ENCODE measurements around the gene AGPAT2.
A peak's percentile ranks its signal among the peaks of the same experiment; 100 is the strongest.

AGPAT2 gene

DNA sequence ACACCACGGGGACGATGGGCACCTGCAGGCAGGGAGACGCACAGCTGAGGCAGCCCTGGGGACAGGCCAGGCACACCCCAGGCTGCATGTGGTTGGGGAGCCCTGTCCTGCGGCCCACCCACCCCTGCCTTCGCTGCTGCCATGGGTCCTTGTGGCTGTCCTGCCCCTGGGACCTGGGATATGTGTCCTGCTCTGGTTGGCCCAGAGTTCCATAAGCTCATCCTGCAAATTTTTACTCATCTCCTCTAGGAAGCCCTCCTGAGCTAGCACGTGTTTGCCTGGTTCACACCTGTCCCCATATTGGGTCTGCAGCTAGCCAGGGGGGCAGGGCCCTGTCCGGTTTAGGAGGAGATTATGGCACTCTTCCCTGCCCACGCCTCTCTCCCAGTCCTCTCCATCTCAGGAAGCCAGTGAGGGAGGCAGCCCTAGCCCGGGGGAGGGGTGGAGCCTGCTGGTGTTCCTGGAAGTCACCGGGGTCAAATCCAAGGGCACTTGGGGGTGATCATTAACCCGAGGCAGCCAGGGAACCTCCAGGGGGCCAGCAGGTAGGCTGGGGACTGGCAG is 12.4 kb downstream of the AGPAT2 start:
- DNase-seq (ENCODE audit: extremely low read depth, low read depth), result no peak
- TF ChIP-seq, protein P1, sequence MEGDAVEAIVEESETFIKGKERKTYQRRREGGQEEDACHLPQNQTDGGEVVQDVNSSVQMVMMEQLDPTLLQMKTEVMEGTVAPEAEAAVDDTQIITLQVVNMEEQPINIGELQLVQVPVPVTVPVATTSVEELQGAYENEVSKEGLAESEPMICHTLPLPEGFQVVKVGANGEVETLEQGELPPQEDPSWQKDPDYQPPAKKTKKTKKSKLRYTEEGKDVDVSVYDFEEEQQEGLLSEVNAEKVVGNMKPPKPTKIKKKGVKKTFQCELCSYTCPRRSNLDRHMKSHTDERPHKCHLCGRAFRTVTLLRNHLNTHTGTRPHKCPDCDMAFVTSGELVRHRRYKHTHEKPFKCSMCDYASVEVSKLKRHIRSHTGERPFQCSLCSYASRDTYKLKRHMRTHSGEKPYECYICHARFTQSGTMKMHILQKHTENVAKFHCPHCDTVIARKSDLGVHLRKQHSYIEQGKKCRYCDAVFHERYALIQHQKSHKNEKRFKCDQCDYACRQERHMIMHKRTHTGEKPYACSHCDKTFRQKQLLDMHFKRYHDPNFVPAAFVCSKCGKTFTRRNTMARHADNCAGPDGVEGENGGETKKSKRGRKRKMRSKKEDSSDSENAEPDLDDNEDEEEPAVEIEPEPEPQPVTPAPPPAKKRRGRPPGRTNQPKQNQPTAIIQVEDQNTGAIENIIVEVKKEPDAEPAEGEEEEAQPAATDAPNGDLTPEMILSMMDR (IDR thresholded peaks at IDR 0.05; ENCODE audit: low read depth, low read length, missing control alignments), result no peak

GRCh38 chr9:136673975-136674785 is 13.1 kb downstream of the AGPAT2 start:
- H3K4me3 ChIP-seq (replicated peaks; ENCODE audit: low read depth, low read length), result no peak overlapping the region
- DNase-seq (ENCODE audit: extremely low read depth, low read depth), result no peak
- TF ChIP-seq, protein P1 (IDR thresholded peaks at IDR 0.05; ENCODE audit: low read depth, low read length, missing control alignments), result no peak

More for the DNA sequence above, 12.4 kb downstream of the AGPAT2 start:
- no peak overlapping the region for H3K4me3 ChIP-seq (replicated peaks; ENCODE audit: low read depth, low read length)

- no peak overlapping the region for H3K4me3 ChIP-seq (replicated peaks; ENCODE audit: low read depth, low read length)
- no peak for DNase-seq (ENCODE audit: extremely low read depth, low read depth)
- TF ChIP-seq, protein P1 (IDR thresholded peaks at IDR 0.05; ENCODE audit: low read depth, low read length, missing control alignments), result no peak
Observed at GRCh38 chr9:136673088-136673974, 13.9 kb downstream of the AGPAT2 start.

DNA sequence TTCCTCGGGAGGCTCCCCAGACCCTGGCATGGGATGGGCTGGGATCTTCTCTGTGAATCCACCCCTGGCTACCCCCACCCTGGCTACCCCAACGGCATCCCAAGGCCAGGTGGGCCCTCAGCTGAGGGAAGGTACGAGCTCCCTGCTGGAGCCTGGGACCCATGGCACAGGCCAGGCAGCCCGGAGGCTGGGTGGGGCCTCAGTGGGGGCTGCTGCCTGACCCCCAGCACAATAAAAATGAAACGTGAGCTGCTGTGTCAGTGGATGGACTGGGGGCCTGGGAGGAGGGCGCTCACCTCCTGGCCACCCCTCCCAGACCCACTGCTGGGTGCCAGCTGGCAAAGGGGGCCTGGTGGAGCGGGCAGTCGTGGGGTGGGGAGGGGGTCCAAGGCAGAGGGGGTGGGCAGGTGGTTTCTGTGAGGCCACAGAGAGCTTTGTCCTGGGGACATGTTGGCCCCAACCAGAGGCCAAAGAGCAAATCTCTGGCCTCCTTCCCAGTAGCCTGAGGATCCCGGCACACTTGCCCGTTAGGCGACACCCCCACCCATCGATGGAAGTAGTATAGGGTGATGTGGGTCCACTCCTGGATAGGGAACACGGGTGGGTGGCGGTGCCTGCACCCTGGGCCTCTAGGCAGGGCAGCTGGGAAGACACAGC is 14.7 kb downstream of the AGPAT2 start:
- H3K4me3 ChIP-seq (replicated peaks; ENCODE audit: low read depth, low read length), result no peak overlapping the region
- DNase-seq (ENCODE audit: extremely low read depth, low read depth), result no peak
- TF ChIP-seq, protein P1 (IDR thresholded peaks at IDR 0.05; ENCODE audit: low read depth, low read length, missing control alignments), result no peak

DNA sequence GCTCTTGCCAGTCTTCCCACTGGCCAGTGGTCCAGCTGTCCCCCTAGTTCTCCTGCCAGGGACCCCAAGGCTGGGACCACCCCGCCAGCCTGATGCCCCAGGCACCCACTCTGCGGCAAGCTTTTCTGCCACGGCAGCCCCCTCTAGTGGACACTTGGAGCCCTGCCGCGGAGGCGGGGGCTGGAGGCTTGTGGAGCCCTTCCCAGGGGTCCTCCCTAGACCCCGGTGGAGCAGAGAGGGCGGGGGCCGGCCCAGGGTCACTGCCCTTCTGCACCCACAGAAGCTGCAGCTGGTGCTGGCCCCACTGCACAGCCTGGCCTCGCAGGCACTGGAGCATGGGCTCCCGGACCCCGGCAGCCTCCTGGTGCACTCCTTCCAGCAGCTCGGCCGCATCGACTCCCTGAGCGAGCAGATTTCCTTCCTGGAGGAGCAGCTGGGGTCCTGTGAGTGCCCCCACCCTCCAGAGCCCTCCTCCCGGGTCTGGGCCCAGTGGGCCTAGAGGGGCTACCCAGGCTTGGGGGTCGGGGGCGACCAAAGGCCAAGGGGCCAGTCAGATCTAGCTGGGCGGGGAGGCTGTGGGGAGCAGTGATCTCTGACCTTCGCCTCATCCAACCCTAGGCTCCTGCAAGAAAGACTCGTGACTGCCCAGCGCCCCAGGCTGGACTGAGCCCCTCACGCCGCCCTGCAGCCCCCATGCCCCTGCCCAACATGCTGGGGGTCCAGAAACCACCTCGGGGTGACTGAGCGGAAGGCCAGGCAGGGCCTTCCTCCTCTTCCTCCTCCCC is 15.4 kb downstream of the AGPAT2 start:
- TF ChIP-seq, protein P1 (IDR thresholded peaks at IDR 0.05; ENCODE audit: low read depth, low read length, missing control alignments), result peak; percentile 98

GRCh38 chr9:136671254-136671614 is 16.0 kb downstream of the AGPAT2 start:
- TF ChIP-seq, protein P1 (IDR thresholded peaks at IDR 0.05; ENCODE audit: low read depth, low read length, missing control alignments), result no peak
- DNase-seq (ENCODE audit: extremely low read depth, low read depth), result no peak
- no peak overlapping the region for H3K4me3 ChIP-seq (replicated peaks; ENCODE audit: low read depth, low read length)

More for the DNA sequence above, 15.4 kb downstream of the AGPAT2 start:
- no peak for DNase-seq (ENCODE audit: extremely low read depth, low read depth)
- no peak overlapping the region for H3K4me3 ChIP-seq (replicated peaks; ENCODE audit: low read depth, low read length)

Data from HFF-Myc (cell line).